Hematopoietic multipotent progenitor cell treated with erythropoietin and hydrocortisone succinate and interleukin-3 and kit ligand, for 17 days (in vitro differentiated cells): ENCODE measurements around the gene DDX49.

Source experiments
- DNase-seq: peaks from one replicate; pipeline ENCODE4 v3.0.0-alpha.2; 2015; ENCODE audit warnings: low spot score

The DDX49 gene, protein sequence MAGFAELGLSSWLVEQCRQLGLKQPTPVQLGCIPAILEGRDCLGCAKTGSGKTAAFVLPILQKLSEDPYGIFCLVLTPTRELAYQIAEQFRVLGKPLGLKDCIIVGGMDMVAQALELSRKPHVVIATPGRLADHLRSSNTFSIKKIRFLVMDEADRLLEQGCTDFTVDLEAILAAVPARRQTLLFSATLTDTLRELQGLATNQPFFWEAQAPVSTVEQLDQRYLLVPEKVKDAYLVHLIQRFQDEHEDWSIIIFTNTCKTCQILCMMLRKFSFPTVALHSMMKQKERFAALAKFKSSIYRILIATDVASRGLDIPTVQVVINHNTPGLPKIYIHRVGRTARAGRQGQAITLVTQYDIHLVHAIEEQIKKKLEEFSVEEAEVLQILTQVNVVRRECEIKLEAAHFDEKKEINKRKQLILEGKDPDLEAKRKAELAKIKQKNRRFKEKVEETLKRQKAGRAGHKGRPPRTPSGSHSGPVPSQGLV

DNA sequence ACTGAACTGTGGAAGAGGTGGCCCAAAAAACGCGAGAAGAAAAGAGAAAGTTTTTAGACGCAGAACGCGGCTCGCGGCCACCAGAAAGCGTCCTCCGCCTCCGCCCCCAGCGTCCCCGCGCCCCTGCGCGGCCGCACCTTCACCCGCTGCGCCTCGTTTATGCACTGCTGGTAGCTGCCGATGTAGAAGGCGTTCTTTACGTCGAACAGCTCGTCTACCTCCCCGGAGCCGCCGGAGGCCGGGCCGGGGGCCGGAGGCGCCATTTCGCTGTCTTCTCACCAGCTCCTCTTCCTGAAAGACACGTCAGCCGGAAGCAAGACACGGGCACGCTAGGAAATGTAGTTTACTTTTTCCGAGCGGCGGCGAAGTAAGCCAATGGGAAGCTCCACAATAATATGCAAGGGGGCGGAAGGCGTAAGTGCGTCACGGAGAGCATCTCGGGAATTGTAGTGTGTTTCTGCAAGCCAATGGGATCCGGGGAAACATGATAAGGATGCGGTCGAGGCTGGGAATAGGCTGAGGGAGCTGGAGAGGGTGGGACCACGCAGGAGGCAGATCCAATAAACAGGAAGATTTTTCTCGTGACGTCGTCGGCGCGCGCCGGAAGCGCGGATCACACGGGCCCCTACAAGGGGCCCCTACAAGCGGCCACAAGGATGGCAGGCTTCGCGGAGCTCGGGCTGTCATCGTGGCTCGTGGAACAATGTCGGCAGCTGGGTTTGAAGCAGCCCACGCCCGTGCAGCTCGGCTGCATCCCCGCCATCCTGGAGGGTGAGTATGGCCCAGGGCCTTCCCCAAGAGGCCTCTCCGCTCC, at the start of gene DDX49, which contains the start of gene COPE:
TSS of gene DDX49 (plus strand) at position 630 of the 814 bp plus-strand sequence. CDS start at position 657, 27 bp downstream.
TSS of gene COPE (minus strand) at position 302 of the 814 bp plus-strand sequence. CDS start at position 263, 39 bp downstream.
- DNase-seq = peak; percentile 99

DNA sequence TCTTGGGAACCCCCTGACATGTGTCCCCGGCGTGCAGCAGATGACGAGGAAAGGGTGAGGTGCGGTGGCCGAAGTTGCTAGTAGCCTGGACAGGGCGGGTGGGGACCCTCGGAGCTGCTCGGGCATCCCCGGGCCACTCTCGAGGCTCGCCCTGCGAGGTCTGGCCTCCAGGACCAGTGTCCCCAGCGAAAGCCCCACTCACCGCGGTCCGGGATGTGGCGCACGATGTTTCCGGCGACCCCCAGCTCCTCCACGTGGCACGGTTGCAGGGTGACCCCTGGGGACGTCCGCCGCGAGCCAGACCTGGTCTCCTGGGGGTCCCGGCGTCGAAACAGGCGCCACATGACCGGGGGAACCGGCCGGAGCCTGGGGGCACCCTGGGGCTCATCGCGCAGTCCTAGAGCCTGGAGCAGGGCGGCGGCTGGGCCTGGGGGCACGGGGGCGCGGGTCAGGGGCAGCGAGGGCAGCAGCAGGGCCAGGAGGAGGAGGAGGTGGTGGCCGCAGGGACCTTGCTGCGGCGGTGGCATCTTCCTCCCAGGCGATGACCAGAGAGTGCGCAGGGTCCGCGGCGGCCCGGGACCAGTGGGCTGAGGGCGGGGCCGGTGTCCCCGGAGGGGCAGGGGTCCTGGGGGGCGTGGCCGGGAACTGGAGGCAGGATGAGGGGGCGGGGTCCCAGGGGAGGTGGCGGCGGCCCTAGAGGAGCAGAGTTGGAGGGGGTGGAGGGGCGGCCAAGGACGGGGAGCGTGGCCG, 49.6 kb upstream of the DDX49 start:
- DNase-seq = no peak

DNA sequence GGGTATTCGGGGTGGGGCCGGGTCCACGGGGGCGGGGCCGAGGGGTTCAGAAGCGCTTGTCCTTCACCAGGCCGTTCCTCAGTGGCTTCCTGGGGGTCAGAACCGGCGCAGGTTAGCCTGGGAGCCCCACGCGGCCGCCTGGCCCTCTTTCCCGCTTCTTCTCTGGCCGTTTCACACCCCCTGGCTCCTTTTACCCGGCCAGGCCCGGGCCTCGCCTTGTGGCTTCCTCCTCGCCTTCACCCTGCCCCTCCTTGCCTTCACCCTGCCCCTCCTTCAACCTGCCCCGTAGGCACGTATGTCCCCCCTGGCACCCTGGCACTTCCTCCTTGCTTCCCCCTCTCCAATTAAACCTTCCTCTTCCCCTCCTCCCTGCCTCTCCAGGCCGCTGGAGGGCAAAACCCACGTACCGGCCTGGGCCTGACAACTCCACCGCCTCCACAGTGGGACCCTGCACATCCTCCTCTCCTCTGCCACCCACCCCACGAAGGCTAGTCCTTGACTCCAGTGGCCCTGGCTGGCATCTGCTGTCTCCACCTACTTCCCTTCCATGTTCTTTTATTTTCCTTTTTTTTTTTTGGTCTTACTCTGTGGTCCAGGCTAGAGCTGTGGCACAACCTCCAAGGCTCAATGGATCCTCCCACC, 48.9 kb upstream of the DDX49 start:
- no peak for DNase-seq

DNA sequence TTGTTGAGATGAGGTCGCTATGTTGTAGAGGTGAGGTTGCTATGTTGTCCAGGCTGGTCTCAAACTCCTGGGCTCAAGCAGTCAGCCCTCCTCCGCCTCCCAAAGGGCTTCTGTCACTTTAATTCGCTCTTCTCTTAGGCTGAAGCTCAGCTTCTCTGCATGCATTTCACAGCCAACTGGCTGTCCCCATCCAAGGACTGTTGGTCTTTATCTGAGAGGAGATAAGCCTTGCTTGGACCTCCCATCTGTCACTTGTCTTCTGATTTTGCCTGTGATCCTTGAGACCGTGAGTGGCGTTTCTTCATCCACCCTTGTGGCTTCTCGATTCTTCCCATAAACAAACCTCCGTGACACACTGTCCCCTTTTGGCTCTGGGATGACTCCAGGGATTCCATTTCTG, 48.0 kb upstream of the DDX49 start:
- no peak for DNase-seq

DNA sequence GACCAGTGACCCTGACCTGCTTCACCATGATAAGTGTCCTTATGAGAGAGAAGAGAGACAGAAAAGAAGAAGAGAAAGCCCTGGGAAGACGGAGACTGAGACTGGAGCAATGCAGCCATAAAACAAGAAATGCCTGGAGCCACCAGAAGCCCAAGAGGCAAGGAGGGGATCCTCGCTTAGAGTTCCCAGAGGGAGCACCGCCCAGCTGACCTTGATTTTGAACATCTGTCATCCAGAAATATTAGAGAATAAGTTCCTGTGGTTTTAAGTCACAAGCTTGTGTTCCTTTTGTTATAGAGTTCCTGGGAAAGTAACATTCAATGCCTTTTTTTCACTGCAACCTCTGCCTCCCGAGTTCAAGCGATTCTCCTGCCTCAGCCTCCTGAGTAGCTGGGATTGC, 43.8 kb upstream of the DDX49 start:
- DNase-seq = no peak

DNA sequence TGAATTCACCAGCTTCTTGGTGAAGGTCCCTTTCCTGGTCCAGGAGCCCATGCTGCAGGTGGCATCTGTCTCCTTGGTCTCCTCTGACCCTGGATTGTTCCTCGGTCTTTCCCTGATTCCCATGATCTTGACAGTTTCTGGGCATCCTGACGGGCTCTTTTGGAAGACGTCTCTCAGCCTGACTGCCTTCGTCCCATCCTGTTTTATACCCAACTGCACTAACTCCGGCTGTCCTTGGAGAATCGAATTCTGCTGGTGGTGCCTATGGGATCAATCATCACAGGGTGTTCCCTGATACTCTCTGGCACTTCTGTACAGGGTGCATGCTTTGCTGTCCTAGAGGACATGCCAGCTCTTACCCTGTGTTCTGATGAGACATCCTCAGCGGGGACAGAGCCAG, 42.6 kb upstream of the DDX49 start:
- no peak for DNase-seq

DNA sequence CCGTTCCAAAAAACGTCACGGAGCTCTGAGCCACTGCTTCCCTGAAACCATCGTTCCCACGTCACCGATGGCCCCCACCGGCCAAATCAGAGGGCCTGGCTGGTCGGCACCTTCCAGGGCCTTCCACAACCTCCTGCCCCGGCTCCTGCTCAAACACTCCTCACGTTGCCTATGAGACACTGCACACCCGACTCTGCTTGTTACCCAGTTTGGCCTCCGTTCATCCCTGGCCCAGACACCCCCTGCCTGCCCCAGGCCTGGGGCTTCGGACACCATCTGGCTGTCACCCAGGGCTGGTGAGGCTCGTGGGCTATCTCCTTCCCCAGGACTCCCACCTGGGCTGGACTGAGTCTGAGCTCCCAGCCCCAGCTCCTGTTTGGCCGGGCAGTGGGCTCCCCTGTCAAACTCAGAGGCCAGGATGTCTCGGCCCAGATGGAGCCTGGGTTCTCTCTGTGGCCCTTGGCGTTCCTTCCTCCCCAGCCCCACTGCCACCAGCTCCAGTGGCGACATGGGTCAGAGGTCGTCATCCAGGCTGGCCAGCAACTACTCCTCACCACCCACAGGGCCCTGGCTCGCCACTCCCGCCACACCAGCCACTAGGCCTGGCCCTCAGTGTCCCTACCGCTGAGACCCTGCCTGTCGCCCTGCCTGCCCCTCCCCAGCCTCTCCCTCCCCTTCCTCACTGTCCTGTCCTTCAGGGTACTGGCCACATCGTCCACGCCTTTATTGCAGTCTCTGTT, 41.3 kb upstream of the DDX49 start:
- no peak for DNase-seq

DNA sequence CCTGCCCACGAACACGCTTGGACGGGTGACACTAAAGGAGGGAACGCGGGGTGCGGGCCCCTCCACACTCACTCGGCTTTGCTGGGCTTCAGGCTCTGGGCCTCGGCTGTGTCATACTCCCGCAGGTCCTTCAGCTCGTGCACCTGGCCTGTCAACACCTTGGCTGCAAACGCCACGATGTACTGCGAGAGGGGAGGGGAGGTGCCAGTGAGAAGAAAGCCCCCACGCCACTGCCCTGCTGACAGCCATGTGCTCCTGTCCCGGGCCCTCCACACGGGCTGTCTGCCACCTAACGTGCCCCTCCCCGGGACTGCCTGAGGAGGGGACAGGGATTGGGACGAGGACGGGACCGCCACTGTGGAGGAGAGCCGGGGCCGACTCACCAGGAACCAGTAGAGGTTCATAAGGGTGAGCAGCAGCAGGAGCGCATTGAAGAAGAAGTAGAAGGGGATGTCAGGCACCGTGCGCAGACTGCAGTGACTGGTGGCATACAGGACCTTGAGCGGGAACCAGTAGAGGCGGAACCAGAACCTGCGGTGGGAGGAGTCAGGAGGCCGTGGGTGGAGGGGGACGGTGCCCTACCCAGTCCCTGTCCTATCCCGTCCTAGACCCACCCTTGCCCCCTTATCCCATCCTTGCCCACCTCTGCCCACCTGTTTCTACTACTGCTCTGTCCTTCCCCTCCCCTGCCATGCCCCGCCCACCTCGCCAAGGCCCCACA, 40.5 kb upstream of the DDX49 start:
- DNase-seq = no peak

DNA sequence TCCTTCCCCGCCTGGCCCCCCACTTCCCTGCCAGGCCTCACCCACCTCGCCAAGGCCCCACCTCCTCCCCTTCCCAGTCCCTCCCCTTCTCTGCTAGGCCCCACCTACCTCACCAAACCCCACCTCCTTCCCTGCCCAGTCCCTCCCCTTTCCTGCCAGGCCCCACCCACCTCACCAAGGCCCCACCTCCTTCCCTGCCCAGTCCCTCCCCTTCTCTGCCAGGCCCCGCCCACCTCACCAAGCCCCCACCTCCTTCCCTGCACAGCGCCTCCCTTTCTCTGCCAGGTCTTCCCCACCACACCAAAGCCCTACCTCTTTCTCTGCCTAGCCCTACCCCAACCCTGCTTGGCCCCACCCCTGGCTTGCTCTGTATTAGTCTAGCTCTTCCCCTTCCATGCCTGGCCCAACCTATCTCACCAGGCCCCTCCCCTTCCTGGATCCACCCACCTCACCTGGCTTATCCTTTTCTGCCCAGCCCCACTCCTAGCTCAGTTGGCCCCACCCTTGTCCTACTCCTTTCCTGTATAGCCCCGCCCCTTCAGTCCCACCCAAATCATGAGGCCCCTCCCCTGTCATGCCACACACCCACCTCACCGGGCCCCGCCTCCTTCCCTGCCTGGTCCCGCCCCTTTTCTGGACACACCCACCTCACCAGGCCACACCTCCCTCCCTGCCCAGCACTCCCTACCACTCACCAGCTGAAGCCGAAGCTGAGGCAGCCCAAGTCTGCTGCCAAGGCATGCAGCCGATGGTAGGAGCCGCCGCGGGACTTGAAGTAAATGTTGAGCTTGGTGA, 39.7 kb upstream of the DDX49 start:
- peak; percentile 71 for DNase-seq

DNA sequence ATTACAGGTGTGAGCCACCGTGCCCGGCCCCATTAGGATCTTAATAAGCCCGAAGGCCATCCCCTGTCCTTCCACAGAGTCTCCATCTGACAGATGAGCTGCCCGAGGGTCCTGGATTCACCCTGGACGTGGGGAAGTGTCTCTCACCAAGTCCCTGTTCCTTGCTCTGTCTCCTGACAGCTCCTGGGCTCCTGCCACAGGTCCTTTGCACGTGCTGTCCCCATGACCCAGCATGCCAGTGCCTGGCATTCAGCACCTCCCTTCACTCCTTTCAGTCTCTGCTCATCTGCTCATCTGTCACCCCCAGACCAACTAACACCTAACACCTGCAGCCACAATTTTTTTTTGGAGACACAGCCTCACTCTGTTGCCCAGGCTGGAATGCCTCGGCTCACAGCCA, 38.0 kb upstream of the DDX49 start:
- no peak for DNase-seq

DNA sequence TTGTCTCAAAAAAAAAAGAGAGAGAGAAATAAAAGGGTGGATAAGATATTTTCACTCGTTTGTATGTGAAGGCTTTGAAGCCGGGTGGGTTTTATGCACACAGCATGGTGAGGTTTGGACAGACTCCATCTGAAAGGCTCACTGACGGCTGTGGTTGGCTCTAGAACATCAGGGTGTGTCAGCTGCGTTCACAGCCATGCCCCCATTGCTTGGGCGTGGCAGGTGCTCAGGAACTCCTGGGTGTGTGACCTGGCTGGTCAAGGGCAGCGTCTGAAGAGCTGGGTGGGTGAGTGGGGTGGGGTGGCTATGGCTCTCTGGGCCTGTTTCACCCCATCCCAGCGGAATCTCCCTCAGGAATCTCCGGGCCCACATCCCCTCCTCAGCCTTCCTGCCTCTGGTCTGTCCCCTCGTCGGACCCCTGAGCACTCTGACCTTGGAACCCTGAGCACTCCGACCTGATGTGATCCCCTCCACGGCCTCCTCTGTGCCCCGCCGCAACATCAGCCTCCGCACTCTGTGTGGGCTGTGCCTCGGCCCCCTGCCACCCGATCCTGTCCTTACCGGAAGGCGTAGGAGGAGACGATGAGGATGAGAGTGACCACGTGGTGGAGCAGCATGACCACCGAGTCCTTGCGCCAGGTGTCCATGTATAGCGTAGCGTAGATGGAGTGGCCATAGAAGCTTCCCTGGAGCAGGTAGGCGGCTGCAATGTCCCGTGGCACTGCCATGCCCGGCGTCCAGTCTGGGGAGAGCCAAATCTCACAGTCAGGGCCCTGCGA, 35.8 kb upstream of the DDX49 start:
- DNase-seq = no peak

DNA sequence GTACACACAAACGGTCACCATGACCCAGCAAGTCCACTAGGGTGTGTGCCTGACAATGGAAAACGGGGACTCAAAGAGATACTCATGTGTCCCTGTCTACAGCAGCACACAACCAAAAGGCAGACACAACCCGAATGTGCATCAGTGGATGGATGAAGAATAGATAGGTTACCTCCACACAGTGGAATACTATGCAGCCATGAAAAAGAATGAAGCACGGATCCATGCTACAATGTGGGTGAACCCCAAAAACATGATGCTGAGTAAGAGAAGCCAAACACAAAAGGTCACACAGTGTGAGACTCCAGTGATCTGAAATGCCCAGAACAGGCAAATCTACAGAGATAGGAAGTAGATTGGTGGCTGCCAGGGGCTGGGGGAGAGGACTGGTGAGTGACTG, 32.5 kb upstream of the DDX49 start:
- no peak for DNase-seq

DNA sequence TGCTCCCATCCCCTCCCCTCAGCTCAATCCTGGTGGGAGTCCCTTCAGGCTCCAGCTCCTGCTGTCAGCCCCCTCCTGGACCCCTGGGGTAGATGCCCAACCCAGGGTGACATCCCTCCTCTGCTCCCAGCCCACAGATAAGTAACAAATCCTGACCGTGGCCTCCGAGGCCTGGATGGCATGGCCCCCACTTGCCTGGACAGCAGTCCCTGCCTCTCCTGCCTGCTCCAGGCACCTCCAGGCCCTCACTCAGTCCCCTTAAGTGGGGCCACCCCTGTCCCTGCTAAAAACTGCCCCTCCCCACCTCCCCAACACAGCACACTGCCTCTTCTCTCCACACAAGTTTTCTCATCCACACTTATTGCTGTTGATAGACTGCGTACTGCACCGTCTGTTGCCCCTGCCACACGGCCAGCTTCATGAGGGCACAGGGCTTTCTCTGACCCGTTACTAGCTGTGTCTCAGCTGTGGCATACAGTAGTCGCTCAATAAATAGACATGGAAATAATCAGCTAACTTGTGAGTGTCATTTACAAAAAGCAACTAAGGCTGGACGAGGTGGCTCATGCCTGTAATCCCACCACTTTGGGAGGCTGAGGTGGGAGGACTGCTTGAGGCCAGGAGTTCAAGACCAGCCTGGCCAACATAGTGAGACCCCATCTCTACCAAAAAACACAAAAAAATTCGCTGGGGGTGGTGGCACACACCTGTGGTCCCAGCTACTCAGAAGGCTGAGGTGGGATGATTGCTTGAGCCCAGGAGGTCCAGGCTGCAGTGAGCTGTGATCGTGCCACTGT, 29.4 kb upstream of the DDX49 start:
- DNase-seq = no peak

DNA sequence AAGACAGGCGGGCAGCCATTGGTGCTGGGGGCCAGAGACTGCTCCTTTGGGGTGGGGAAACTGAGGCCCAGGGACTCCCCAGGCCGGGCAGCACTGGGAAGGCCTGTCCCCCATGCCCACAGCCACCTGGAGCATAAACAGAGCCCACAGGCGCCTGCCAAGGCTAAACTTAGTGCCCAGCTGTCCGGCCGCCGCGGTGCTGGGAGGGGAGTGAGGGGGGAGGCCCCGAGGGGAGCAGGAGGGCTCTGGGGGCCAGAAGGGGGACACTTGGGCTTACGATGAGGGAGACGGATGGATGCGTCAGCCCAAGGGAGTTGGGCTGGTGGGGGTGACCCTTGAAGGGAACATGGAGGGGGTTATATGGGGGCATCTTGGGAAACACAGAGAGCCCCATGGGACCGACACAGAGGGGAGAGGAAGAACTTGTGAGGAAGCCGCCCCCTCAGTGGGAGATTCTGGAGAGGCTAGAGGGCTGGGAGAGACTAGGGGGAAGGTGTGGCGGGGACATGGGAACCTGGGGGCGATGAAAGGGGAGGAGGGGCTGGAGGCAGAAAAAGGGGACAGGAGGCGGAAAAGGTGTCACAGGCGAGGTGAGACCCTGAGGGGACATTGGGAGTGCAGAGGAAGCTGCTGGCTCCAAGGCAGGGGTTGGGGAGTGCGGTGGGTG, 25.8 kb upstream of the DDX49 start:
- no peak for DNase-seq

DNA sequence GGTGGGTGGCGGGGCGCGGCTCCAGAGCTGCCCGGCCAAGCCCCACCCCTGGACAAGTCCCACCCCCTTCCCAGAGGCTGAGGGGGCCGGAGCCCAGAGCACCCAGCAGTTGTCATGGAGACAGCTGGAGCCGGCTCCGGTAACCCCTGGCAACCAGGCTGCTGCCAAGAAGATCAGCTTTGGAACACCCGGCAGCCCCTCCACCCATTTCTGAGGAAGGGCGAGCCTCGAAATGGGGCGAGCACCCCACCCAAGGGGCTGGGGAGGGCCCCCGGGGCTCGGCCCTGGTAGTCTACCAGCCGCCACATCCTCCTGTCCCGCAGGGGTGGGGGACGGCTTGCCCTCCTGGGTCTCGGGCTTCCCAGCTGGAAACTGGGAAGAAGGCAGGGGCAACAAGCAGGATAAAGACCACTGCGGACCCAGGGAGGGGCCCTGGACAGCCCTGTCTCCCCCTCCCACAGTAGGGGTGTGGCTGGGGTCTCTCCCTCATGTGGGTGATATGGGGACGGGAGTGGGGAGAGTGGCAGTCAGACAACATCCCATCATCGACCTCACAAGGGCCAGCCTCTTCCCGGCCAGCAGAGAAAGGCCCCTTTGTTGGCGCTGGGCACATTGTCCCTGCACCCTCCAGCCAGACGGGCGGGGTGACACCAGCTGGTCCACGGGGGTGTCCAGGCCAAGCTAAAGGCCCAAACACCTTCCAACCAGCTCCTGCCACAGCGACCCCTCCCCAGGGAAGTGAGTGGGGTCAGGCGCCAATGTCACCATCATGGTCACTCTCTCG, 25.1 kb upstream of the DDX49 start:
- DNase-seq = no peak

DNA sequence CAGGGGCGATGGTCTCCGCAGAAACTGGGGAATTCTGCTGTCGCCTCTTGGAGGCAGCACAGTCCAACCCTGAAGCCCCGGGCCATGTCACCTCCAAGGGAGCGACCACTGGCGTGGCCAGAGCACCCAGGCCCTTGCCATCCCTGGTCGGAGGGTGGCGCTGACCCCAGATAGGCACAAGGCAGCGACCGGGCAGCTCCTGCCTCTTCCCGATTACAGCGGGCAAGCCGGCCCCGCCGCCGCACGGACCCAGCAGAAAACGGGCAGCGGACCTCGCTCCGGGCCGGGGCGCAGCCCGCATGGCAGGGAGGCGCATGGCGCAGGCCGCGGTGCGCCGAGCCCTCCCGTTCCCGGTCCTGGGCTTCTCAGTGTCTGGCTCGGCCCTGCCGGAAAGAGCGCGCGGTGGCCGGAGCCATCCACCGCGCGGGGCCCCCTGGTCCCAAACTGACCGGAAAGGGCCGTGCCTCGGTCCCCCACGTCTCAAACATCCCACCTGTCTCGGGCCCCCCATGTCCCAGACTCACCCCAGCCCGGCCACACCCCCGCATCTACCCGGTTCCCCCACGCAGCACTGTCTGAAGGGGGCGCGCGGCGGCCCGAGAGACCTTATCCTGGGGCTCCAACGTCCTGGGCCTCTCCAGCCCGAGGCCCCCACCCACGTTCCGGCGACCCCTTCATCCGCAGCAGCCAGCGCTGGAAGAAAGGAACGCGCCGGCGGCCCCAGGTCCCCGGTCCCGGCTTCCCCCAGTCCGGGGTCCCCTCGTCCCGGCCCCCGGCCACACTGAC, 24.3 kb upstream of the DDX49 start:
- no peak for DNase-seq
